ENCODE data around the gene TTC16.

The TTC16 gene

DNA sequence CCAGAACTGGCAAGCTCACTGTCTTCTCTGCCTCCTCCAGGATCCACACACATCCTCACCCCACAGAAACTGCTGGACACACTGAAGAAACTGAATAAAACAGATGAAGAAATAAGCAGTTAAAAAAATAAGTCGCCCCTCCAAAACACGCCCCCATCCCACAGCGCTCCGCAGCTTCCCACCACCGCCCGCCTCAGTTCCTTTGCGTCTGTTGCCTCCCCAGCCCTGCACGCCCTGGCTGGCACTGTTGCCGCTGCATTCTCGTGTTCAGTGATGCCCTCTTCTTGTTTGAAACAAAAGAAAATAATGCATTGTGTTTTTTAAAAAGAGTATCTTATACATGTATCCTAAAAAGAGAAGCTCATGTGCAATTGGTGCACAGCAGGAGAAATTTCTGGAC, 25.1 kb upstream of the TTC16 start:
- Mint-ChIP-seq H3K27ac (no peak overlapping the region), H3K4me1 (no peaks in the 10 kb centered on the region), H3K36me3 (no peaks in the 10 kb centered on the region), H3K4me3 (no peak overlapping the region), H3K9me3 (no peaks in the 10 kb centered on the region), H3K27me3 (no peaks in the 10 kb centered on the region)
- no peak for DNase-seq
- CTCF ChIA-PET, result no interaction called here

DNA sequence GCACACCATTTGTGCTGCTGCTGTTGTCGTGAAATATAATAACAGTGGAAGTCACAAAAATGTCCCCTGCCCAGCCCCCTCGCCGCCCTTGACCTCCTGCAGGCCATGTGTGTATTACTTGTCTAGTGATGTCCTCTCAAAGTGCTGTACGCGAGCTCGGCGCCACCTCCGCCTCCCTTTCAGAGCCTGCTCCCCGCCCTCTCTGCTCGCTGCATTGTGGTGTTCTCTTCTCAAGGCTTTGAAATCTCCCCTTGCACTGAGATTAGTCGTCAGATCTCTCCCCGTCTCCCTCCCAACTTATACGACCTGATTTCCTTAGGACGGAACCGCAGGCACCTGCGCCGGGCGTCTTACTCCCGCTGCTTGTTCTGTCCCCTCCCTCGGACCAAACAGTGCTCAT, 23.8 kb upstream of the TTC16 start:
- H3K4me1 Mint-ChIP-seq, result no peaks in the 10 kb centered on the region
- H3K36me3 Mint-ChIP-seq, result no peaks in the 10 kb centered on the region
- CTCF ChIA-PET, result no interaction called here
- DNase-seq, result no peak
- H3K9me3 Mint-ChIP-seq, result no peaks in the 10 kb centered on the region
- H3K27me3 Mint-ChIP-seq, result no peaks in the 10 kb centered on the region
- no peak overlapping the region for H3K27ac Mint-ChIP-seq
- no peak overlapping the region for H3K4me3 Mint-ChIP-seq

DNA sequence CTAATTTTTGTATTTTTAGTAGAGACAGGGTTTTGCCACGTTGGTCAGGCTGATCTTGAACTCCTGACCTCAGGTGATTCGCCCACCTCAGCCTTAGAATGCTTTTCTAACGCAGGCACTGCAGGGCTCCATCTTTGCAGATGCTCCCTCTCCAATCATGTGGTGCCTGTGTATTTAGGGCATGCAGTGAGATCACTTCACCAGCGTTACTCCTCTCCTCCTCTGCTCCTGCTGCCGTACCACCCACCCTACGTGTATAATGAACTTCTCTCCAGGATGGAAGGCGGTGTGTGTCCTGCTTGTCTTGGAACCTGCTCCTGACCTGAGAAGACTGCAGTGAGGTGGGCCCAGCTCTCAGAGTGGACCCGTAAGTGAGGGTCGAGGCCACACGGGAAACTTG, 22.7 kb upstream of the TTC16 start:
- Mint-ChIP-seq H3K36me3 (no peaks in the 10 kb centered on the region), H3K27me3 (no peaks in the 10 kb centered on the region), H3K9me3 (no peaks in the 10 kb centered on the region), H3K4me3 (no peak overlapping the region), H3K27ac (no peak overlapping the region), H3K4me1 (no peaks in the 10 kb centered on the region)
- no peak for DNase-seq
- CTCF ChIA-PET, result interaction anchor here (0.9 kb wide), 1 partner anchor 103 kb away, joined by 3 read pairs; no protein-coding TSS in a partner anchor

- no peaks in the 10 kb centered on the region for H3K9me3 Mint-ChIP-seq
- CTCF ChIA-PET, result interaction anchor here (0.9 kb wide), 1 partner anchor 103 kb away, joined by 3 read pairs; no protein-coding TSS in a partner anchor
- no peak overlapping the region for H3K27ac Mint-ChIP-seq
- no peaks in the 10 kb centered on the region for H3K27me3 Mint-ChIP-seq
- no peaks in the 10 kb centered on the region for H3K36me3 Mint-ChIP-seq
- no peaks in the 10 kb centered on the region for H3K4me1 Mint-ChIP-seq
- no peak overlapping the region for H3K4me3 Mint-ChIP-seq
- DNase-seq, result no peak
Measured at GRCh38 chr9:127693697-127694096, 22.2 kb upstream of the TTC16 start.

DNA sequence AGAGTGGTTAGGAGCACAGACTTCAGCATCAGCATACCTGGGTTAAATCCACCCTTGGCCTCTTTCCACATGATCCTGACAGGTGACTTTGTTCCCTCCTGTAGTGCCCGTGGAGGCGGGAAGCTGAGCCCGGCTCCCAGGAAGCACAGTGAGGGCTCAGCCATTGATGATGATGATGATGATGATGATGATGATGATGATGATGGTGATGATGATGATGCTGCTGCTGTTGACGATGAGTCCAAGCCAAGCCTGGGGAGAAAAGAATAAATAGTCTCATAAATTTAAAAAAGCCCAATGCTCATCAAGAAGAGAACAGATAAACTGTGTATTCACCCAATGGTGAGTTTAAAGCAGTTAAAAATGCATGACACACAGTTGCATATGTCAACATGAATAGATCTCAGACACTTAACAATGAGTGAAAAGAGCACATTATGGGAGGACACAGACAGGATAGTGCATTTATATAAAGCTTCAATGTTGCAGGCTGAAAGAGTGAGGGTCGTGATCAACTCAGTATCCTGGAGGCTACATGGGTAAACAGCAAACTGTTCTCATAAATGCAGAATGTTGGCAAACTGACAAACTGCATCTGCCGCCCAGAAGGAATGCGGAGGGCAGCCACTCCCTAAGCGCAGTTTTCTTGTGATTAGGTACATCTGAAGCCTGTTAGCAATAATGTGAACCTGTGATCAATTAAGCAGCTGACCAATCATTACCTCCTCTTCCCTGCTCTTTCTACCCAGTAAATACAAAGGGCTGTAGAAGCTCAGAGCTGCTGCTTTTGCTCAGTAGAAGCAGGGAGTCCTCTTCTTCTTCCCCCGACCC, 20.8 kb upstream of the TTC16 start:
- Mint-ChIP-seq H3K27ac (no peak overlapping the region), H3K27me3 (peaks cover 10% of the 10 kb centered on the region), H3K36me3 (no peaks in the 10 kb centered on the region), H3K4me3 (no peak overlapping the region), H3K9me3 (no peaks in the 10 kb centered on the region), H3K4me1 (peaks cover 11% of the 10 kb centered on the region)
- DNase-seq, result no peak
- CTCF ChIA-PET, result no interaction called here

DNA sequence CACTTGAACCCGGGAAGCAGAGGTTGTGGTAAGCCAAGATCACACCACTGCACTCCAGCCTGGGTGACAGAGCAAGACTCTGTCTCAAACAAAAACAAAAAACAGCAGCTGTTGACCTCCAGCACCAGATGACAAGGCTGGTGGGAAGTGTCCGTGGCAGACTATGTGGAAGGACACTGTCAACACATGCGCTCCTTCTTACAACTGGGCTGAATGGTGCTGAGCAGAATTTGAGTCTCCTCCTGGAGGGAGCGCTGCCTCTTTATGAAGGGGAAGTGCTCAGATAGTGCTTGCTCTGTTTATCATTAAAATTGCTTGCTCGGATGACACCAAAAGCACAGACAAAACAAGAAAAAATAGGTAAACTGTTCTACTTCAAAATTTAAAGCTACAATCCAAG, 18.3 kb upstream of the TTC16 start:
- H3K36me3 Mint-ChIP-seq, result no peaks in the 10 kb centered on the region
- peaks cover 20% of the 10 kb centered on the region for H3K4me1 Mint-ChIP-seq
- DNase-seq, result no peak
- no peaks in the 10 kb centered on the region for H3K9me3 Mint-ChIP-seq
- peaks cover 11% of the 10 kb centered on the region for H3K27me3 Mint-ChIP-seq
- CTCF ChIA-PET, result no interaction called here
- no peak overlapping the region for H3K4me3 Mint-ChIP-seq
- H3K27ac Mint-ChIP-seq, result no peak overlapping the region

- peaks cover 22% of the 10 kb centered on the region for H3K4me1 Mint-ChIP-seq
- H3K27me3 Mint-ChIP-seq, result peaks cover 15% of the 10 kb centered on the region
- no peak for DNase-seq
- no peak overlapping the region for H3K27ac Mint-ChIP-seq
- H3K36me3 Mint-ChIP-seq, result no peaks in the 10 kb centered on the region
- CTCF ChIA-PET, result no interaction called here
- no peak overlapping the region for H3K4me3 Mint-ChIP-seq
- no peaks in the 10 kb centered on the region for H3K9me3 Mint-ChIP-seq
Measured at GRCh38 chr9:127698386-127698785, 17.5 kb upstream of the TTC16 start.

GRCh38 chr9:127698985-127699670, 16.8 kb upstream of the TTC16 start:
- CTCF ChIA-PET, result no interaction called here
- Mint-ChIP-seq H3K27ac (peak overlapping the region; percentile 64), H3K36me3 (no peaks in the 10 kb centered on the region), H3K4me3 (peak overlapping the region; percentile 52), H3K9me3 (no peaks in the 10 kb centered on the region), H3K4me1 (peaks cover 22% of the 10 kb centered on the region), H3K27me3 (peaks cover 20% of the 10 kb centered on the region)
- peak; percentile 90 for DNase-seq

- CTCF ChIA-PET, result interaction anchor here (0.9 kb wide), 1 partner anchor 12 kb away, joined by 3 read pairs; no protein-coding TSS in a partner anchor
- Mint-ChIP-seq H3K4me1 (peaks cover 22% of the 10 kb centered on the region), H3K4me3 (no peak overlapping the region), H3K27ac (peak overlapping the region; percentile 45), H3K36me3 (no peaks in the 10 kb centered on the region), H3K27me3 (peaks cover 23% of the 10 kb centered on the region), H3K9me3 (no peaks in the 10 kb centered on the region)
- no peak for DNase-seq
Measured at GRCh38 chr9:127700140-127700539, 15.7 kb upstream of the TTC16 start.

- H3K36me3 Mint-ChIP-seq, result no peaks in the 10 kb centered on the region
Measured at GRCh38 chr9:127700594-127701255, 15.2 kb upstream of the TTC16 start.

DNA sequence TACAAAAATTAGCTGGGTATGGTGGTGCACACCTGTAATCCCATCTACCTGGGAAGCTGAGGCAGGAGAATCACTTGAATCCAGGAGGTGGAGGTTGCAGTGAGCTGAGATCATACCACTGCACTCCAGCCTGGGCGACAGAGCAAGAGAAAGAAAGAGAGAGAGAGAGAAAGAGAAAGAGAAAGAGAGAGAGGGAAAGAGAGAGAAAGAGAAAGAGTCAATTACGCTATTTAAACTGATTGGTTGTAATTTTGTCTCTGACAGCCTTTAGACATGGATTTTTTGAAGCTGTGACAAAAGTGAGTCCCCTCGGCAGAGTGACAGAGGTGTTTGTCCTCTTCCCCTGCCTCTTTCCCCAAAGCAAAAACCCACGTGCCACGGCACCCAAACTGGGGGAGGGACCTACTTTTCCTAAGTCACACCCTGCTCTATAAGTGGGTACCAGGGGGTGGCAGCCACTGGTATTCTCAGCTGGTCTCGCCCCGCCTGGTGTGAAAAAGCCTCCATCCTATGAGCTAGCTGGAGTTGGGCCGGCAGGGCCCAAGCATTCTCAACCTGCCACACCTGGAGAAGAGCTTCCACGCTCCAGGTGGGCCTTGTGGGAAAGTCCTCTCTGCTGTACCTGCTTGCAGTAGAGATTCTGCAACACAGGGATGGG, 12.5 kb upstream of the TTC16 start:
- no peaks in the 10 kb centered on the region for H3K9me3 Mint-ChIP-seq
- H3K27me3 Mint-ChIP-seq, result peaks cover 28% of the 10 kb centered on the region
- no peak overlapping the region for H3K4me3 Mint-ChIP-seq
- CTCF ChIA-PET, result interaction anchor here (0.9 kb wide), 1 partner anchor 113 kb away, joined by 4 read pairs; no protein-coding TSS in a partner anchor
- no peak overlapping the region for H3K27ac Mint-ChIP-seq
- no peaks in the 10 kb centered on the region for H3K36me3 Mint-ChIP-seq
- peaks cover 31% of the 10 kb centered on the region for H3K4me1 Mint-ChIP-seq
- no peak for DNase-seq

More at GRCh38 chr9:127700594-127701255, 15.2 kb upstream of the TTC16 start:
- DNase-seq, result no peak
- H3K27me3 Mint-ChIP-seq, result peaks cover 26% of the 10 kb centered on the region
- H3K27ac Mint-ChIP-seq, result peak overlapping the region; percentile 45
- H3K4me1 Mint-ChIP-seq, result peaks cover 22% of the 10 kb centered on the region
- H3K9me3 Mint-ChIP-seq, result no peaks in the 10 kb centered on the region
- CTCF ChIA-PET, result interaction anchor here (0.6 to 0.9 kb wide), 2 partner anchors 11 to 32 kb away, joined by 3 read pairs; no protein-coding TSS in a partner anchor
- H3K4me3 Mint-ChIP-seq, result no peak overlapping the region

GRCh38 chr9:127705577-127706379, 10.1 kb upstream of the TTC16 start:
- Mint-ChIP-seq H3K36me3 (no peaks in the 10 kb centered on the region), H3K27ac (no peak overlapping the region), H3K4me3 (no peak overlapping the region), H3K4me1 (peaks cover 20% of the 10 kb centered on the region), H3K9me3 (peaks cover 3% of the 10 kb centered on the region), H3K27me3 (peaks cover 20% of the 10 kb centered on the region)
- no peak for DNase-seq
- CTCF ChIA-PET, result no interaction called here

DNA sequence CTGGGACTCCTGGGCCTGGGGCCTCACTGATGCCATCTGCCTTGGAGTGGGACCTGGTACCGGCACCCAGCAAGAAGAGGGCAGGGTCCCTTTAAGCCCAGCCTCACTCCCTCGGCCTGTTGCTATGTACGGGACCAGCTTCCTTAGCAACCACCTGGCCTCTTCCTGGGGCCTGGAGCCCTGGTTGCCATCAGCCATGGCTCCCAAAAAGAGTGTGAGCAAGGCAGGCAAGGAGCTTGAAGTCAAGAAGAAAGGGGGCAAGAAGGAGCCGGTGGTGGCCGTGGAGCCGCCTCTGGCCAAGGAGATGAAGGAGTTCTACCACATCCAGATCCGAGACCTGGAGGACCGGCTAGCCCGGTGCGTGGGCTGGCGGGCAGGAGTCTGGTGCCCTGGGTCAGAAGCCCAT, 9.0 kb upstream of the TTC16 start, which contains the start of gene CFAP157:
TSS of gene CFAP157 (plus strand) at position 153 of the 406 bp plus-strand sequence. CDS start at position 197, 44 bp downstream.
- H3K27ac Mint-ChIP-seq, result no peak within 1 kb of the TSS
- H3K4me1 Mint-ChIP-seq, result peaks cover 26% of the 10 kb centered on the region
- no peaks in the 10 kb centered on the region for H3K36me3 Mint-ChIP-seq
- no peak within 1 kb of the TSS for H3K4me3 Mint-ChIP-seq
- H3K9me3 Mint-ChIP-seq, result peaks cover 3% of the 10 kb centered on the region
- DNase-seq, result no peak
- CTCF ChIA-PET, result no interaction called here
- H3K27me3 Mint-ChIP-seq, result peaks cover 20% of the 10 kb centered on the region

Data from activated naive CD4-positive, alpha-beta T cell treated with anti-CD3 and anti-CD28 coated beads, Interleukin-2, amount 10 ng/mL, durations not matched to agents 7 days and 5 days (primary cell).